Calu3 (cell line): ENCODE measurements around the gene PAX8. TPM values are rescaled to one million over a fixed set of nuclear protein-coding genes. Genes with fewer than 3 reads are reported as not detected.

ENCODE experiments used
- BruUV-seq: library from RNA; stranded (reverse); fragments of 400-500 nt; replicated peaks from 2 replicates; lab custom pipeline; 2021; lab: Mats Ljungman, UMichigan
- CTCF ChIA-PET: fragments of 300-600 bp; sonication (Branson Sonifier 250); formaldehyde crosslinking; loops from one replicate; lab custom pipeline; 2022; ENCODE audit warnings: antibody characterized with exemption; lab: Charles Lee
- DNase-seq: peaks from one replicate; pipeline ENCODE4 v3.0.0; 2022
- H3K27ac Mint-ChIP-seq: one replicate; pipeline ENCODE4 v1.8.0; 2022; ENCODE audit warnings: mixed read lengths; ENCODE audit not compliant: unreplicated experiment
- H3K27me3 Mint-ChIP-seq: one replicate; pipeline ENCODE4 v1.8.0; 2022; ENCODE audit warnings: mixed read lengths; ENCODE audit not compliant: unreplicated experiment
- H3K36me3 Mint-ChIP-seq: one replicate; pipeline ENCODE4 v1.8.0; 2022; ENCODE audit warnings: mild to moderate bottlenecking, moderate library complexity, mixed read lengths; ENCODE audit not compliant: insufficient read depth, unreplicated experiment
- H3K4me1 Mint-ChIP-seq: one replicate; pipeline ENCODE4 v1.8.0; 2022; ENCODE audit warnings: mild to moderate bottlenecking, low read depth, mixed read lengths; ENCODE audit not compliant: unreplicated experiment
- H3K4me3 Mint-ChIP-seq: one replicate; pipeline ENCODE4 v1.8.0; 2022; ENCODE audit warnings: mild to moderate bottlenecking, low read depth, moderate library complexity, mixed read lengths; ENCODE audit not compliant: unreplicated experiment
- H3K9me3 Mint-ChIP-seq: one replicate; pipeline ENCODE4 v1.8.0; 2022; ENCODE audit warnings: low read depth, mixed read lengths; ENCODE audit not compliant: unreplicated experiment
- CTCF ChIP-seq: fragments of 200-600 bp; IDR thresholded peaks from one replicate; pipeline ENCODE4 v1.8.0; 2022; ENCODE audit warnings: antibody characterized with exemption; ENCODE audit not compliant: unreplicated experiment
- intact Hi-C: fragments of 100-400 bp; cut with micrococcal nuclease; formaldehyde crosslinking; loops from one replicate; pipeline ENCODE4 v1.10.0; 2022; ENCODE audit not compliant: unreplicated experiment
- total RNA-seq: library from RNA; stranded (reverse); gene quantifications from 2 replicates; pipeline ENCODE4 v1.2.3, GENCODE V29; 2022

PAX8 gene
- total RNA-seq, 1 experiment from 2014 or later, result 12.2 TPM

- CTCF ChIA-PET, result no interaction called here
- TF ChIP-seq CTCF, result no peak
- Mint-ChIP-seq H3K27ac (no peak overlapping the region), H3K4me3 (no peak overlapping the region), H3K9me3 (no peaks in the 10 kb centered on the region), H3K27me3 (no peaks in the 10 kb centered on the region), H3K36me3 (peaks cover 5% of the 10 kb centered on the region), H3K4me1 (no peaks in the 10 kb centered on the region)
- DNase-seq, result no peak
- intact Hi-C loops, result no loop called here
- no TSS peak for BruUV-seq
These were observed 99.8 kb downstream of the PAX8 start for GRCh38 chr2:113178891-113179290.

GRCh38 chr2:113178069-113178746 lies 100.5 kb downstream of the PAX8 start:
- DNase-seq, result no peak
- Mint-ChIP-seq H3K9me3 (no peaks in the 10 kb centered on the region), H3K27me3 (no peaks in the 10 kb centered on the region), H3K4me3 (no peak overlapping the region), H3K27ac (no peak overlapping the region), H3K4me1 (no peaks in the 10 kb centered on the region), H3K36me3 (peaks cover 2% of the 10 kb centered on the region)
- no TSS peak for BruUV-seq
- CTCF ChIA-PET, result no interaction called here
- TF ChIP-seq CTCF, result no peak
- intact Hi-C loops, result no loop called here

GRCh38 chr2:113176696-113177355 lies 101.9 kb downstream of the PAX8 start:
- intact Hi-C loops, result no loop called here
- Mint-ChIP-seq H3K27ac (no peak overlapping the region), H3K4me3 (no peak overlapping the region), H3K4me1 (no peaks in the 10 kb centered on the region), H3K9me3 (no peaks in the 10 kb centered on the region), H3K27me3 (no peaks in the 10 kb centered on the region), H3K36me3 (peaks cover under 1% of the 10 kb centered on the region)
- CTCF ChIA-PET, result no interaction called here
- TF ChIP-seq CTCF, result no peak
- no peak for DNase-seq
- no TSS peak for BruUV-seq

- CTCF ChIA-PET, result interaction anchor here (1.0 to 1.2 kb wide), 2 partner anchors 11 to 22 kb away, joined by 3 read pairs; no protein-coding TSS in a partner anchor
- H3K9me3 Mint-ChIP-seq, result no peaks in the 10 kb centered on the region
- H3K4me3 Mint-ChIP-seq, result no peak overlapping the region
- no peak for TF ChIP-seq CTCF
- H3K27me3 Mint-ChIP-seq, result no peaks in the 10 kb centered on the region
- BruUV-seq, result no TSS peak
- H3K36me3 Mint-ChIP-seq, result peaks cover 4% of the 10 kb centered on the region
- intact Hi-C loops, result no loop called here
- H3K27ac Mint-ChIP-seq, result no peak overlapping the region
- DNase-seq, result no peak
- no peaks in the 10 kb centered on the region for H3K4me1 Mint-ChIP-seq
These were observed 102.7 kb downstream of the PAX8 start for GRCh38 chr2:113175736-113176695.
